Endodermal cell (in vitro differentiated cells): ENCODE results near the gene MRTFB. TPM values are rescaled to one million over a fixed set of nuclear protein-coding genes. Genes with fewer than 3 reads are reported as not detected.

ENCODE experiments used
- DNase-seq: peaks from one replicate; pipeline ENCODE4 v3.0.0-alpha.2; 2017
- H3K27ac ChIP-seq: 2 replicates; pipeline ENCODE4 v1.5.1; 2013; ENCODE audit warnings: mild to moderate bottlenecking, low read depth, low read length, moderate library complexity
- H3K27me3 ChIP-seq: 2 replicates; pipeline ENCODE4 v1.6.1; 2013; ENCODE audit warnings: mild to moderate bottlenecking, low read length, moderate library complexity; ENCODE audit not compliant: insufficient read depth, control insufficient read depth, poor library complexity, severe bottlenecking
- H3K36me3 ChIP-seq: 2 replicates; pipeline ENCODE4 v1.7.0; 2013; ENCODE audit warnings: mild to moderate bottlenecking, low read length, moderate library complexity; ENCODE audit not compliant: control insufficient read depth, insufficient read depth
- H3K4me1 ChIP-seq: one replicate; pipeline ENCODE4 v1.7.0; 2013; ENCODE audit warnings: low read length; ENCODE audit not compliant: control insufficient read depth, insufficient read depth
- H3K4me3 ChIP-seq: 2 replicates; pipeline ENCODE4 v1.5.1; 2013; ENCODE audit warnings: mild to moderate bottlenecking, low read length, moderate library complexity
- H3K9ac ChIP-seq: 2 replicates; pipeline ENCODE4 v1.6.1; 2013; ENCODE audit warnings: mild to moderate bottlenecking, low read length, moderate library complexity; ENCODE audit not compliant: poor library complexity, severe bottlenecking; ENCODE audit errors: extremely low read depth
- H3K9me3 ChIP-seq: 2 replicates; pipeline ENCODE4 v1.6.1; 2013; ENCODE audit warnings: mild to moderate bottlenecking, low read length, moderate library complexity; ENCODE audit not compliant: control insufficient read depth
- H3K27ac Mint-ChIP-seq: 2 replicates; pipeline ENCODE4 v1.8.0; 2020; ENCODE audit warnings: mixed read lengths
- H3K27me3 Mint-ChIP-seq: 2 replicates; pipeline ENCODE4 v1.8.0; 2021; ENCODE audit warnings: mild to moderate bottlenecking, mixed read lengths; ENCODE audit not compliant: insufficient read depth
- H3K36me3 Mint-ChIP-seq: 2 replicates; pipeline ENCODE4 v1.8.0; 2020; ENCODE audit warnings: low read depth, mixed read lengths
- H3K4me1 Mint-ChIP-seq: 2 replicates; pipeline ENCODE4 v1.8.0; 2020; ENCODE audit warnings: mixed read lengths
- H3K4me3 Mint-ChIP-seq: 2 replicates; pipeline ENCODE4 v1.8.0; 2020; ENCODE audit warnings: mild to moderate bottlenecking, moderate library complexity, mixed read lengths
- H3K9me3 Mint-ChIP-seq: 2 replicates; pipeline ENCODE4 v1.8.0; 2020; ENCODE audit warnings: mild to moderate bottlenecking, mixed read lengths
- WGBS, 2 experiments: methylation state at CpG; one replicate each; pipeline versions ENCODE4 v1.1.5 to v1.1.7; 2013; ENCODE audit warnings: missing lambda C conversion rate in 2 of 2, mixed read lengths in 1 of 2; ENCODE audit not compliant: insufficient coverage in 1 of 2, insufficient read length in 1 of 2; 5-methylcytosine and 5-hydroxymethylcytosine counted together
- total RNA-seq, 2 donors: library from RNA; stranded (reverse); fragmentation: NEBNext Ultra II Directional in 1 of 2; extraction: Animal tissue kit (Norgen Biotek cat#: 25700) in 1 of 2; gene quantifications; 2 replicates in 1 of 2; 3 replicates in 1 of 2; pipeline ENCODE4 v1.2.1, GENCODE V29; 2021
- TF ChIP-seq, protein P1 (sequence below): fragments of 200-600 bp; sonication (generic); conservative IDR thresholded peaks from 2 replicates; pipeline ENCODE4 v1.5.0; 2021; ENCODE audit warnings: antibody characterized with exemption, mild to moderate bottlenecking

MRTFB gene
- total RNA-seq, 2 donors from 2014 or later, result 49.4 to 58.6 TPM

- Mint-ChIP-seq H3K4me3 (no peak overlapping the region), H3K9me3 (no peaks in the 10 kb centered on the region), H3K36me3 (no peaks in the 10 kb centered on the region), H3K27ac (no peak overlapping the region), H3K4me1 (peaks cover 9% of the 10 kb centered on the region), H3K27me3 (no peaks in the 10 kb centered on the region)
- TF ChIP-seq, protein P1, sequence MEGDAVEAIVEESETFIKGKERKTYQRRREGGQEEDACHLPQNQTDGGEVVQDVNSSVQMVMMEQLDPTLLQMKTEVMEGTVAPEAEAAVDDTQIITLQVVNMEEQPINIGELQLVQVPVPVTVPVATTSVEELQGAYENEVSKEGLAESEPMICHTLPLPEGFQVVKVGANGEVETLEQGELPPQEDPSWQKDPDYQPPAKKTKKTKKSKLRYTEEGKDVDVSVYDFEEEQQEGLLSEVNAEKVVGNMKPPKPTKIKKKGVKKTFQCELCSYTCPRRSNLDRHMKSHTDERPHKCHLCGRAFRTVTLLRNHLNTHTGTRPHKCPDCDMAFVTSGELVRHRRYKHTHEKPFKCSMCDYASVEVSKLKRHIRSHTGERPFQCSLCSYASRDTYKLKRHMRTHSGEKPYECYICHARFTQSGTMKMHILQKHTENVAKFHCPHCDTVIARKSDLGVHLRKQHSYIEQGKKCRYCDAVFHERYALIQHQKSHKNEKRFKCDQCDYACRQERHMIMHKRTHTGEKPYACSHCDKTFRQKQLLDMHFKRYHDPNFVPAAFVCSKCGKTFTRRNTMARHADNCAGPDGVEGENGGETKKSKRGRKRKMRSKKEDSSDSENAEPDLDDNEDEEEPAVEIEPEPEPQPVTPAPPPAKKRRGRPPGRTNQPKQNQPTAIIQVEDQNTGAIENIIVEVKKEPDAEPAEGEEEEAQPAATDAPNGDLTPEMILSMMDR, result no peak
- no peak for DNase-seq
- Histone ChIP-seq H3K27me3 (no peaks in the 10 kb centered on the region), H3K9ac (no peak overlapping the region), H3K27ac (no peak overlapping the region), H3K4me3 (no peak overlapping the region), H3K4me1 (peaks cover 4% of the 10 kb centered on the region), H3K36me3 (no peaks in the 10 kb centered on the region), H3K9me3 (no peaks in the 10 kb centered on the region)
- 93 to 95% methylated on average over 16 to 24 of the region's 24 CpGs for WGBS, 2 experiments
Measured at GRCh38 chr16:14298374-14299122, 227.4 kb downstream of the MRTFB start.

- Mint-ChIP-seq H3K27me3 (no peaks in the 10 kb centered on the region), H3K4me3 (peak overlapping the region; percentile 81), H3K9me3 (no peaks in the 10 kb centered on the region), H3K27ac (peak overlapping the region; percentile 80), H3K36me3 (no peaks in the 10 kb centered on the region), H3K4me1 (peaks cover 24% of the 10 kb centered on the region)
- H3K4me3 ChIP-seq, result peak overlapping the region; percentile 82
- no peaks in the 10 kb centered on the region for H3K9me3 ChIP-seq
- H3K9ac ChIP-seq, result peak overlapping the region; percentile 64
- DNase-seq, result peak; percentile 85
- peaks cover 7% of the 10 kb centered on the region for H3K4me1 ChIP-seq
- H3K36me3 ChIP-seq, result no peaks in the 10 kb centered on the region
- TF ChIP-seq, protein P1, result peak; percentile 60
- no peaks in the 10 kb centered on the region for H3K27me3 ChIP-seq
- 39 to 43% methylated on average over 10 to 12 of the region's 12 CpGs for WGBS, 2 experiments
- H3K27ac ChIP-seq, result no peak overlapping the region
Measured at GRCh38 chr16:14300705-14301168, 229.6 kb downstream of the MRTFB start.

- 0 to 4% methylated on average over 3 to 24 of the region's 34 CpGs for WGBS, 2 experiments
- TF ChIP-seq, protein P1, result no peak
- Histone ChIP-seq H3K4me1 (peaks cover 7% of the 10 kb centered on the region), H3K27me3 (no peaks in the 10 kb centered on the region), H3K4me3 (peak overlapping the region; percentile 82), H3K9me3 (no peaks in the 10 kb centered on the region), H3K27ac (no peak overlapping the region), H3K9ac (peak overlapping the region; percentile 64), H3K36me3 (no peaks in the 10 kb centered on the region)
- Mint-ChIP-seq H3K27me3 (no peaks in the 10 kb centered on the region), H3K4me3 (peak overlapping the region; percentile 81), H3K9me3 (no peaks in the 10 kb centered on the region), H3K4me1 (peaks cover 30% of the 10 kb centered on the region), H3K27ac (peak overlapping the region; percentile 80), H3K36me3 (no peaks in the 10 kb centered on the region)
- peak; percentile 74 for DNase-seq
Measured at GRCh38 chr16:14301169-14302030, 230.3 kb downstream of the MRTFB start.
